GM21723 (cell line): ENCODE results near the gene PDSS2.
"Not testable (repeated sequence)": the region's sequence is repeated elsewhere in the genome, so short reads cannot be mapped to it uniquely, and the experiment has no call there.

Experiments used
- ATAC-seq: cut with Tn5 transposase; IDR thresholded peaks from one replicate; pipeline ENCODE4 v1.9.1; 2021; ENCODE audit warnings: mild to moderate bottlenecking, moderate library complexity; ENCODE audit not compliant: unreplicated experiment

Gene PDSS2

DNA sequence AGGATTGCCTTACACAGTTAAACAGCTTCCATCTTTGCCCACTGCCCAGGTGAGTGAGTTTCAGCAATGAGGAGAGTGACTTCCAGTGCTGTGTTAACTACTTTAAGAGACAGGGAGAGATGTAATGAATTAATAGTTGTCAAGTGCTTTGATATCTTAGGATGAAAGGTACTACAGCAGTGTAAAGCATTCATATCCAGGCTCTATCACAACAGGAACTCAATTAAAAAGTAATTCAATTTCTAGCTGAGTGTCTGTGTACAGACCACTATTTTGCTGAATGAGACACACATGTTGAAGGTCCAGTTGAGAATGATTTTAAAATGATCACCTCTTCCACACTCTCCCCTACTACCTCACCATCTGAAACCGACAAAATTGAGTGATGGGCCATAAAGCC, 273.3 kb downstream of the PDSS2 start:
- ATAC-seq = no peak

DNA sequence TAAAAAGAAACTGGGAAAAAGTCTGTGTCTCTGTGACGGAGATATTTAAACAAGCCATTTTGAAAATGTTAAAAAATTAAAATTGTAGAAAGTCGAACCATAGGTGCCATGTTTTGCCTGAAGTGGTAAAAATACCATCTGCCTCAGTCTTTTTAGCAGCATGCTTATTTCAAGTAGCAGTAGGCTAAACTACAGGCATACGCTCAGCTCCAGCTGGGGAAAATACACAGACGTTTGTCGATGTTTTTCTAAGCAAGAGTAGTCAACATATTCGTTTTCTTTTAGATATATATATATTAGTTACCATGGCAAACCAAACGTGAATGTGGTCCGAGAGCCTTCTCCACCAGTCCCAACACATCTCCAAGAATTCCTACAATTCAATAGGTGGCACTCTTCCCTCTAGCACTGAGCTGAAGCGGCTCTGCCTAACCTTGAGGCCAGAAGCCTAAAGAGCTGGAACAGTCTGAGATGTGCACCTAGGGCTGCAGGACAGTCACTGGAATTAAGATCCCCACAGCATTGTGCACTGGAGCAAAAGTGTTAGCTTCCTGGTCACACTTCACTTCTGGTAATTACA, 273.9 kb downstream of the PDSS2 start:
- no peak for ATAC-seq

DNA sequence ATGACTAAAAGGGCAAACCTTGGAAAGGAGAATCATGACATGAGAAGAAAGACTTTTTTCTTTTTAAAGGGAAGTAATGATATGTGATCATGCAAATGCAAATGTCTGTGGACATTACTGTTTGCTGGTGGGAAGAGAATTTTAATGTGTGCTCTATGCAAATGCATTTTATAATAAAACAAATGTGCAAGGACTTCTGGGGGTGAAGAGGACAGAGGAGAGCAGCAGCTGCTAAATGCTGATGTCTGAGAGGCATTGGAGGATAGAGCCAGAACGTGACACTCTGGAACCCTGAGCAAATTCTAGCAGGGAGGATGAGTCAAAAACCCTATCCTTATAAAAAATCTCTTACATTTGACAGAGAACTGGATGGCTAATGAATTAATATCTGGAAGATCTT, 274.9 kb downstream of the PDSS2 start:
- ATAC-seq = no peak

DNA sequence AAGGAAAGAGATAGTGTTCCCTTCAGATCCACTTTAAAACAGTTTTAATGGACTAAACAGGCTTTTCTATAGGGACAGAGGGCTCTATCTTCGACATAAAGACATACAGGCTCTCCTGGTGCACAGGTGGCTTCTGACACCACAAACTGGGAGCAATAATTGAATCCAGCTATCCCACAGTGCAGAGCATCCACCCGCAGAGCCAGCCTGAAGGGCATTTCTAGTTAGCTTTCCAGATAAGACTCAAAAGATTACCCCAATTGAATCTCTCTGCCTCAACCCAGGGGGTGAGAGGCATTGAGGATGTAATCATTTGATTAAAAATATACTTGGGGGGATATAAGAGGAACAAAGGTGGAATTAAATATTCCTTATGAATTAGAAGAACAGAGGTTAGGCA, 279.3 kb downstream of the PDSS2 start:
- ATAC-seq = no peak

DNA sequence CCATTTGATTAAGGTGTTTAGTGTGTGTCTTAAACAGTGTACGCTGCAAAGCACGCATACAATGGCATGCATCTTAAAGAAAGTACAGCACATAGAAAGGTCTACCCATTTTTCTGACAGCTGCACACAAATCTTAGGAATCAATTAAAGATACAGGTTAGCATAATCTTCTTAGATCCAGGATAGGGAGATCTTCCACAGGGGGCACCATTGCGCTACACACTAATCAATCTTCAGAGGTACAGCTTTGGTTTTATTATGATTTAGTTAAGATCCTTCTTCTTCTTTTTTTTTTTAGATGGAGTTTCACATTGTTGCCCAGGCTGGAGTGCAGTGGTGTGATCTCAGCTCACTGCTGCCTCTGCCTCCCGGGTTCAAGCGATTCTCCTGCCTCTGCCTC, 280.4 kb downstream of the PDSS2 start:
- no peak for ATAC-seq

GRCh38 chr6:107173779-107174178, 285.6 kb downstream of the PDSS2 start:
- no peak for ATAC-seq

DNA sequence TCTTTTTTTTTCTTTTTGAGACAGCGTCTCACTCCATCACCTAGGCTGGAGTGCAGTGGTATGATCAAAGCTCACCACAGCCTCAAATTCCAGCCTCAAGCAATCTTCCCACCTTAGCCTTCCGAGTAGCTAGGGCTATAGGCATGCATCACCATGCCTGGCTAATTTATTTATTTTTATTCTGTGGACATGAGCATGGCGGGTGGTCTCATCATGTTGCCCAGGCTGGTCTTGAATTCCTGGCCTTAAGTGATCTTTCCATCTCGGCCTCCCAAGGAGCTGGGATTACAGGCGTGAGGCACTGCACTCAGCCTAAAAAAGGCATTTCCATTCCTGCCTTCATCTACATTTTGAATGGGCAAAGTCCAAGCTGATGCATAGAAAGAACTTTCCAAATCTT, 287.9 kb downstream of the PDSS2 start:
- no peak for ATAC-seq

GRCh38 chr6:107164299-107164698, 295.1 kb downstream of the PDSS2 start:
- not testable (repeated sequence) for ATAC-seq

- ATAC-seq = no peak
Measured at GRCh38 chr6:107161521-107161920, 297.8 kb downstream of the PDSS2 start.

DNA sequence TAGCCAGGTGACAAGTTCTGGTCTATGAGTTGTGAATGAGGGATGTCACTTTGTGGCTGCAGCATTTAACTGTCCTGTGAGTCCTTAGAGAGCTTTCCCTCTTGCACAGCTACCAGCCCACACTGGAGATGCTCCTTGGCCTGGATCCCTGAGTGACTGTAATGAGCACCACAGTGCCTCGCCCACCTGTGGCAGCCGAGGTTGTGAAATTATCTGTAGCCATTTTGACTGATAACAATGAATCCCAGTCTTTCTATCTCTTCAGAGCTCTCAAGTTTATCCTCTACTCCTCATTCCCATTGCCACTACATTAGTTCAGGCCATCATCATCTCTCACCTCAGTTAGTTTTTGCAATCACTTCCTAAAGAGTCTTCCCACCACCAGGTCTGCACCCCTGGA, 302.7 kb downstream of the PDSS2 start:
- ATAC-seq = no peak

- ATAC-seq = no peak
Measured at GRCh38 chr6:107154801-107155160, 304.6 kb downstream of the PDSS2 start.

DNA sequence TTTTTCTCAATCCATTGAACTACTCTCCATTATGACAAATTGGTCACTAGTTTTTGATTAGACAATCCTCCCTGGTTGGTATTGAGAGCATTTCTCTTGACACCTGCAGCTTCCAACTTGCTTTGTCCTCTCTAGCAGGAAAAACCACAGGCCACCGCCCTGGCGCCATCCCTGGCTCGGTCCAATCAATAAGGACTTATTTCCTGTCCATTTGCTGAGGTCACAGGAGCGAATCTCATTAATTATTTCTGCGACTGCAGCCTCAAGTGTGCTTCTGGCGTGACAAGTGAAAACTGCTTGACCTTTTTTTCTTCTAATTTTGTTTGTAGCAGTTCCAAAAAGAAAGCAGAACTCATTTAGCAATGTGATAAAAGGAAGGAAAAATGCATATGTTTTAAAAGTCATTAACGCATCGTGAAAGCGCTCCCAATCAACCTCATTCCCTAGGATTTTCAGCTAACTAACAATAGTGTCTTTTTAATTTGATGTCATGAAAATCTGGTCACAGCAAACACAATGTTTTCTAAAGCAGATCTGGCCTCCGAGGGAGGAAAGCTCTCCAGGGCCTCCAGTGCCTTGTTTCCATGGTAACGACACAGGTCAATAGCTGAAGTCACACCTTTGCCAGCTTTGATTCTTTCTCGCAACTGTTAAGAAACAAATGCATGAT, 305.1 kb downstream of the PDSS2 start:
- no peak for ATAC-seq

DNA sequence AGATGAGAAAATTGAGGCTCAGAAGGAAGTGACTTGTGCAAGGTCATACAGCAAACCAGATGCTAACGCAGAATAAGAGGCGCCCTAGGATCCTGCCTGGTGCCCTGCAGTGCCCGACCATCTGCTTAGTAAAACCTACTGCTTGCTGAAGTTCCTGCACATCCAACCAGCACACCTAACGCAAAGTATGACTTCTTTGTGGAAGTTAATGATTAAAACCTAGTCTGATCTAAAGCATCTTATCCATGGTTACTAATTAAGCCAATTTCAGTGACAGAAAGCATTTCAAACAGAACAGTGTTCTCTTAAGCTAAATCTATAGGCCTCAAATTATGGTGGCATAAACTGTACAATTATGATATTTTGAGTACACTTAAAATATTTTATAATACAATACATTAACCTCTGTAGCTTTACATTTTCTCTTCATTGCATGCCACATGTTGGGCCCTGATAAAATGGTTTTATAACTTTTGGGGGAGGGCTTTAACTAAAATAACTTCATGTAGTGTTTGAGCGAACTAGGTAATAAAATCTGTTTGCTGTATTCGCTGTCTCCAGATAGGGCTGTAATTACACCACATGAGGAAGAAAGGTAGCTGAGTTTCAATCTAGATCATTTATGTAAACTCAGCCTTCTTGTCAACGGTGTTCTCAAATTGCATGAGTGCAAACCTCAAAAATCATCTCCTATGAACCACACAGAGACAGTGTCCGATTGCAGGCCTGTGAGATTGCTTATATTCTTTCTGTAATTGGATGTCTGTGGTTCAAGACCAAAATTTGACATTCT, 306.5 kb downstream of the PDSS2 start:
- no peak for ATAC-seq

DNA sequence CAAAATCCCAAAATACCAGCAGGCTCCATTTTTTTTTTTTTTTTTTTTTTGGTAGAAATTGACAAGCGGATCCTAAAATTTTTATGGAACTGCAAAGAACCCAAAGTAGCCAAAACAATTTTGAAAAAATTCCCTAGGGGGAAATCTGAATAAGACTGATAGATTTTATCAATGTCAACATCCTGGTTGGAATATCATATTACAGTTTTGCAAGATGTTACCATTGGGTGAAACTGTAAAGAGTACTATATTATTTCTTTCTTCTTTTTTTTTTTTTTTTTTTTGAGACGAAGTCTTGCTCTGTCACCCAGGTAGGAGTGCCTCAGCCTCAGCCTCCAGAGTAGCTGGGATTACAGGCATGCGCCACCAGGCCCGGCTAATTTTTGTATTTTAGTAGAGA, 314.7 kb downstream of the PDSS2 start:
- ATAC-seq = no peak

DNA sequence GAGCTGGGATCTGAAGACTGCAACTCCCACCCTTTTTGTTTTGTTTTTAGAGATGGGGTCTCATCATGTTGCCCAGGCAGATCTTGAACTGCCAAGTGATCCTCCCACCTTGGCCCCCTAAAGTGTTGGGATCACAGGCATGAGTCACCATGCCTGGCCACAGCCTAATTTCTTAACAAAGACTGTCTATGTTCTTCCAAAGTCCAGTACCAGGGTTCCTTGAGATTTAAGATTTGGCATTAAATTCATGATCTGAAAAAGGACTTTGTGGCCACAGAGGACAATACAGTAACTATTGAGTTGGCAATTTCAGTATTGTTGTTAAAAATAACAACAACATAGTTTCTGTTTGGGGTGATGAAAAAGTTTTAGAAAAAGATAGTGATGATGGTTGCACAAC, 315.4 kb downstream of the PDSS2 start:
- no peak for ATAC-seq

DNA sequence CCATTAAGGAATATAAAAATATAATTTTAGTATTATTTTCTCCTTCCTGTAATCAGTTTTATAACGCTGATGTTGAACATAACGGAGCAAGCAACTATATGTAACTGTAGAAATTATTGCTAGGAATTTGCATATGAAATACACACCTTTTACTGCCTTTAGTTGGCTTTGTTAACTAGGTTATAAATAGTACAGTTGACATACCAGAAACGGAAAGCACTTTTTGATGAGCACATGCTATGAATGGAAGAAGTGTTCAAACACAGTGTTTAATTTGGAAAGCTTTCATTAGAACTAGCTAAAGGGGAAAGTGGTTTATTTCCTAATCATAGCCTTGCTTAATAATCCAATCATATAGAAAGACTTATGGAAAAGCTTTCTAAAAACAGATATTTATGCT, 318.8 kb downstream of the PDSS2 start:
- ATAC-seq = no peak

DNA sequence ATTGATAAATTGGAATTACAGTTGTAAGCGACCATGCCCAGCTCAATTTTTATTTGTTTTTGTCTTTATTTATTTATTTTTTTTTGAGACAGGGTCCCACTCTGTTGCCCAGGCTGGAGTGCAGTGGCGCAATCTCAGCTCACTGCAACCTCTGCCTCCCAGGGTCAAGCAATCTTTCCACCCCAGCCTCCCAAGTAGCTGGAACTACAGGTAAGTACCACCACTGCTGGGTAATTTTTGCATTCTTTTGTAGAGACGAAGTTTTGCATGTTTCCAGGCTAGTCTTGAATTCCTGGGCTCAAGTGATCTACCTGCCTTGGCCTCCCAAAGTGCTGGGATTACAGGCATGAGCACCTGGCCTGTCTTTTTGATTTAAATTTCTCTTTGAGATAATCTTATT, 323.0 kb downstream of the PDSS2 start:
- ATAC-seq = not testable (repeated sequence)

GRCh38 chr6:107135048-107135680, 324.2 kb downstream of the PDSS2 start:
- not testable (repeated sequence) for ATAC-seq

- ATAC-seq = no peak
Measured at GRCh38 chr6:107132330-107132954, 326.9 kb downstream of the PDSS2 start.

DNA sequence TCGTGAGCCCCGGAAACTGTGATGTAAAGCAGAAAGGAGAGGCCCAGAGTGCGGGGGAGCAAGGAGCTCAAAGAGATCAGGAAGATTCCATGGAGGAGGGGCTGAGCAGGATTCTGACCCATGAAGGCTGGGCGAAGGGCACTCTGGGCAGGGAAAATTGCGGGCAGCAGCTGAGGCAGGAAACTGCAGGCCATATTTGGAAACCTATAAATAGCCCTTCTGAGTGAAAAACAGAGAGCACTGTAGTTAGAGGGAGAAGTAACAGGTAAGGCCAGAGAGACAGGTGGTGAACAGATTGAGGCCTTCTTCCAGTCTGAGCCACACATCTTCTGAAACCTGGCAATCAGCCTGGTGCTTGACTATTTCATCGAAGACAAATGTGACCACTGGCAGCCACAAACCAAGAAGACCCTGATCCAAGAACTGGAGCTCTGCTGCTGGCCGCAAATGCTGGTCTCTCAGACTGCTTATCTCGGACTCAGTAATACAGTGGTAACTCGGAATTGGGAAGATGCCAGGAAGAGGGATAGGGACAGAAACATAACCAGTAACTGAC, 329.9 kb downstream of the PDSS2 start:
- ATAC-seq = no peak

DNA sequence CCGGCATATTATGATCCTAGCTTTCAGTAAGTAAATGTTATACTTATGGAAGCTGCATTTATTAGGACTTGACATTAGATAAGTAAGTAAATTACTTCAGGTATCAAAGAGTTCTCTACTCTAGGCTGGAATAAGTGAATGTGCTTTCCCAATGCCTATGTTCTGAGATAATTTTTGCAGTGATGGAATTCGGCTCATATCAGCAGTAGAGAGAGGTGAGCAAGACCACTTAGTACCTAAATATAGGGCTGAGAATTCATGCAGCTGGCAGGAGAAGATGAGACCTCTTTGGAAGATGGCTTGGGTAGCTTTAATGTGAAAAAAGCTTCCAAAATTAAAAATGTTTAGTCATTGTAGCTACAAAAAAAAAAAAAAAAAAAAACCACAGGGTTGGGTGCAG, 330.8 kb downstream of the PDSS2 start:
- no peak for ATAC-seq
